ENCODE data around the gene PPFIBP1.

DNA sequence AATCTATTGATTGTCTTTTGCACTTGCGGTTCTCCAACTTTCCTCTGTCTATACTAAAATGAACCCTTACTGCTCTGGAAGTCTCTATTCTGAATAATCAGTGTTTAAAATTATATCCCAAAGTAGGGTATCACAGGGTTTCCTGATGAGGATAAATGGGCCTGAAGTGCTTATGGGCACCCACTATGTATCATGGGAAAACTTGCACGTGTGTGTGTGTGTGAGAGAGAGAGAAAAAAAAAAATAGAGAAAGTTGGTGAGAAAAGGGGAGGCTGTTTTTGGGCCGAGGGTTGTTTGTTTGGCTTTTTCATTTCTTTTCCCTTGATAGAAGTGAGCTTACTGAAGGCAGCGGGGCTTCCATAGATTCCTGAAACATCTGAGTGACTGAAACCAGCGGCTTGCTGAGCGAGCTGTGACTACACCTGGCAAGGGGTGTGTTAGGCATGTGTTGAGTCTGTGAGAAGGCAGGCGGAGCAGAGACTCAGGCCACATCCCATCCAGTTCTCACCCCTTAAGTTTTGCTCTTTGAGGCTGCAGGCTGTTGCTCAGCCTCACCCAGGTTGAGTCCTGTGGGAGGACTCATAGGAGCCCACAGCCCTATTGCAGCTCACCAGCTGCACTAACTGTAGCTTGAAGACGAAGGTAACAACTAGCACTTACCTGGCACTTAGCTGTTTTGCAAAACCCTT lies 17.2 kb downstream of the PPFIBP1 start:
- TF ChIP-seq, protein P1, sequence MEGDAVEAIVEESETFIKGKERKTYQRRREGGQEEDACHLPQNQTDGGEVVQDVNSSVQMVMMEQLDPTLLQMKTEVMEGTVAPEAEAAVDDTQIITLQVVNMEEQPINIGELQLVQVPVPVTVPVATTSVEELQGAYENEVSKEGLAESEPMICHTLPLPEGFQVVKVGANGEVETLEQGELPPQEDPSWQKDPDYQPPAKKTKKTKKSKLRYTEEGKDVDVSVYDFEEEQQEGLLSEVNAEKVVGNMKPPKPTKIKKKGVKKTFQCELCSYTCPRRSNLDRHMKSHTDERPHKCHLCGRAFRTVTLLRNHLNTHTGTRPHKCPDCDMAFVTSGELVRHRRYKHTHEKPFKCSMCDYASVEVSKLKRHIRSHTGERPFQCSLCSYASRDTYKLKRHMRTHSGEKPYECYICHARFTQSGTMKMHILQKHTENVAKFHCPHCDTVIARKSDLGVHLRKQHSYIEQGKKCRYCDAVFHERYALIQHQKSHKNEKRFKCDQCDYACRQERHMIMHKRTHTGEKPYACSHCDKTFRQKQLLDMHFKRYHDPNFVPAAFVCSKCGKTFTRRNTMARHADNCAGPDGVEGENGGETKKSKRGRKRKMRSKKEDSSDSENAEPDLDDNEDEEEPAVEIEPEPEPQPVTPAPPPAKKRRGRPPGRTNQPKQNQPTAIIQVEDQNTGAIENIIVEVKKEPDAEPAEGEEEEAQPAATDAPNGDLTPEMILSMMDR (IDR thresholded peaks at IDR 0.05; ENCODE audit: poor library complexity), result no peak
- TF ChIP-seq EZH2 (IDR thresholded peaks at IDR 0.05; ENCODE audit: borderline replicate concordance), result no peak

Data from hepatocyte (in vitro differentiated cells).